ENCODE results near the gene WASL.

WASL gene

DNA sequence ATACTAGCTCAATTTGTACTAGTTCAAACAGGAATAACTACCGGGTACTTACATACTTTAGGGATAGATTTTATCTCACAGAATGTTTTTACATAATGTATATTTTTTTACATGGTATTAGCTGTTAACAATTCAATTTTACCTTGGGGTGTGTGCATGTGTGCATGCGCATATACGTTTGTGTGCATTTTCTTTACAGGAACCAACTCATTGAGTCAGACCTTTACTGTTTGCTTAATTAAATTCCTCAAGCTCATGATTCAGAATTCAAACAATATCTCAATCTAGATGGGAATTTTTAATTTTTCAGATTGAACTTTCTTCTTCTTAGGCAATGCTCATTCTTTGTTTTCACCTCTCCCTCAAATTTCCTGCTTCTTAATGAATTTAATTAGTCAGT lies 24.7 kb upstream of the WASL start:
- TF ChIP-seq, protein P1, sequence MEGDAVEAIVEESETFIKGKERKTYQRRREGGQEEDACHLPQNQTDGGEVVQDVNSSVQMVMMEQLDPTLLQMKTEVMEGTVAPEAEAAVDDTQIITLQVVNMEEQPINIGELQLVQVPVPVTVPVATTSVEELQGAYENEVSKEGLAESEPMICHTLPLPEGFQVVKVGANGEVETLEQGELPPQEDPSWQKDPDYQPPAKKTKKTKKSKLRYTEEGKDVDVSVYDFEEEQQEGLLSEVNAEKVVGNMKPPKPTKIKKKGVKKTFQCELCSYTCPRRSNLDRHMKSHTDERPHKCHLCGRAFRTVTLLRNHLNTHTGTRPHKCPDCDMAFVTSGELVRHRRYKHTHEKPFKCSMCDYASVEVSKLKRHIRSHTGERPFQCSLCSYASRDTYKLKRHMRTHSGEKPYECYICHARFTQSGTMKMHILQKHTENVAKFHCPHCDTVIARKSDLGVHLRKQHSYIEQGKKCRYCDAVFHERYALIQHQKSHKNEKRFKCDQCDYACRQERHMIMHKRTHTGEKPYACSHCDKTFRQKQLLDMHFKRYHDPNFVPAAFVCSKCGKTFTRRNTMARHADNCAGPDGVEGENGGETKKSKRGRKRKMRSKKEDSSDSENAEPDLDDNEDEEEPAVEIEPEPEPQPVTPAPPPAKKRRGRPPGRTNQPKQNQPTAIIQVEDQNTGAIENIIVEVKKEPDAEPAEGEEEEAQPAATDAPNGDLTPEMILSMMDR (IDR thresholded peaks at IDR 0.05) = no peak

DNA sequence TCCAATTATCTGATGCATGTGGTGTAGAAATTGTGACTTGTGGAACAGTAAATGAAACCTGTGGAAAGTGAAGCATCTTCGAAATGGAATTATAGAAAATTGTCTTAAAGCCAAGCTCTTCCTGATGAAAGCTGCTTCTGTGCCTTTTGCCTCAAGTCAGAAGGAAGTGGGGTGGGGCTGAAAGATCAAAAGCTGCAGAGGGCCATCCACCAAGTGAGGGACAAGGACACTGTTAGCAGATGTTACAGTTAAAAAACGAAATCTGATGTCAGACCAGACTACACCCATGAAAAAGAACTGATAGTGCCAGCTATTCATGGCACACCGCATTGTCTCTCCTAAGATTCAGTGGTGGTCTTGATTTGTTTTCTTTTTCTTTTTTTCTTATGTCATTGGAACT lies 23.8 kb upstream of the WASL start:
- TF ChIP-seq, protein P1 (IDR thresholded peaks at IDR 0.05) = no peak

DNA sequence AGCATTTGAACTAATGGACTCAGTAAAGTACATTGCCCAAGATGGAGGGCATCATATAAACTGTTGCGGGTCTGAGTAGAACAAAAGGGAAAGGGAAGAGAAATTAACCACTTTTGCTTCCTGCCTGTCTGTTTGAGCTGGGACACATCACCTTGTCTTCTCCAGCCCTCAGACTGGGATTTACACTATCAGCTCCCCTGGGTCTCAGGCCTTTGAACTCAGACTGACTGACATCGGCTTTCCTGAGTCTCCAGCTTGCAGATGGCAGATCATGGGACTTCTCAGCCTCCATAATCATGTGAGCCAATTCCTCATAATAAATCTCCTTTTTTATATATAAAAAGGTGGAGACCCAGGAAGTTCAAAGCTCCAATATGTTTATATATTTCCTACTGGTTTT lies 23.0 kb upstream of the WASL start:
- TF ChIP-seq, protein P1 (IDR thresholded peaks at IDR 0.05) = no peak

DNA sequence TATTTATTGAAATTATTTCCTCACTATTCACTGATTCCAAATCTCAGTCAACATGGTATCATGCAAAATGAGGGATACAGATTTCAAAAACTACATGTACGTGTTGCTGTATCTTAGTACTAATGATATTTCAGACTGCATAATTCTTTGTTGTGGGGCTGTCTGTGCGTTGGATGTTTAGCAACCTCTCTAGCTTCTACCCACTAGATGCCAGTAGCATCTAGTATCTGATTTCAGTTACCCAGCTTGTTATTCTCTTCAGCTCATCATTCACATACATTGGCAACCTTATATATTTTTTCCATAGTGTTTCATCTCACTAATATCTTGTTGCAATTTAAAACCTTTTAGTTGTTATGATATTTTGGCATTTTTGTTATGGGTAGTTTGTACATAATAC lies 22.5 kb upstream of the WASL start:
- TF ChIP-seq, protein P1 (IDR thresholded peaks at IDR 0.05) = no peak

DNA sequence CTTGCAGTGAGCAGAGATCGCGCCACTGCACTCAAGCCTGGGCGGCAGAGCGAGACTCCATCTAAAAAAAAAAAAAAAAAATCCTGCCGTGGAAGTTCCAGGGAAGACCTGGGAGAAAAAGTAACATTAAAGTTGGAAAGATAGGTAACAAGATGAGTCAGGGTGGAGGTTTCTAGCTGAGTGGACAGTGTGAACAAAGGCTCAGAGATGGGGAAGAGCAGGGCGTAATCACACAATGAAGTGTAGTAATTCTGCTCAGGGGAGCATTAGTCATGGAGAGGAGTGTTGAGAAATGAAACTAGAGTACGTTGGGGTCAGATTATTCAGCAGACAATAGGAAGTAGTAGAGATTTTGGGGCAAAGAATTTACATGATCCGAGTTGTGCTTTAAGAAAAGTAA lies 21.6 kb upstream of the WASL start:
- TF ChIP-seq, protein P1 (IDR thresholded peaks at IDR 0.05) = no peak

DNA sequence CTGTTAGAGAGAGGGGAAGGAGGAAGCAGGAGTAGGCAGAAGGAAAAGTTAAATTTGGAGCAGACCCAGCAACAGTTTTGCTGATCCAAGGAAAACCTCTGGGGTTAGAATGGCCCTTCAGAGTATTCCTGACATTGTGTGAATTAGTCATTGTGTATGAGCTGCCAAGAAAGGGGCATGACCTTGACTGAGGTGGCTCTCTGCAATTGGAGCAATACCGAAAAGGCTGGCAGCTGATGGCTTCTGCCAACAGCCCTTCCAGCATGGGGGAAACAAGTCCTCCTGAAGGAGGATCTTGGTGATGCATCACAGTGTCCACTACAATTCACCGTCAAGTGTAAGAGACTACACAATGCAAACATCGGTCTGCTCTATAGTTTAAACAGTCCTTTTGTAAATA lies 20.6 kb upstream of the WASL start:
- TF ChIP-seq, protein P1 (IDR thresholded peaks at IDR 0.05) = no peak

DNA sequence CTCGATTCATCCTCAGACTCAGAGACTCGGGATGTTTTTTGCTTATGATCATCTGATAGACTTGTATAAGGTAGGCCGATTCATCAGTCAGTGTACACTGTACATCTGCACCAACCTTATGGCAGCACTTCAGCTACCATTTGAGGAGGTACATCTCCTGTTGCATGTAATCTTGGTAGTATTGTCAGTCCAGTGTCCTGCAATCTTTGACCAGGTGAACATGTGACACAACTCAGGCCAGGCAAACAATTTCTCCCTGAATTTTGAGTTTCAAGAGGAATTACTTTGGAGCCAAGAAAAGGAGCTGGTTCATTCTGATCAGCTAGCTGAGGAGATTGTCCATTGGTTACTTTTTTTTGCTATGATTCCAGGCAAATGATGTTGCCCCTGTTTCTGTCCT lies 19.7 kb upstream of the WASL start:
- TF ChIP-seq, protein P1 (IDR thresholded peaks at IDR 0.05) = no peak

DNA sequence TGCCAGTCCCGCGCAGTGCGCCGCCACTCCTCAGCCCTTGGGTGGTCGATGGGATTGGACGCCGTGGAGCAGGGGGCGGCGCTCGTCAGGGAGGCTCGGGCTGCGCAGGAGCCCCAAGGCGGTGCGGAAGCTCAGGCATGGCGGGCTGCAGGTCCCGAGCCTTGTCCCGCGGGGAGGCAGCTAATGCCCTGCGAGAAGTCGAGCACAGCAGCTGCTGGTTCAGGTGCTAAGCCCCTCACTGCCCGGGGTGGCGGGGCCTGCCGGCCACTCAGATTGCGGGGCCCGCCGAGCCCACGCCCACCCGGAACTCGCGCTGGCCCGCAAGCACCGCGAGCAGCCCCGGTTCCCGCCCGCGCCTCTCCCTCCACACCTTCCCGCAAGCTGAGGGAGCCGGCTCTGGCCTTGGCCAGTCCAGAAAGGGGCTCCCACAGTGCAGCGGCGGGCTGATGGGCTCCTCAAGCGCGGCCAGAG lies 14.4 kb upstream of the WASL start:
- TF ChIP-seq, protein P1 (IDR thresholded peaks at IDR 0.05) = no peak

Data from LNCAP (cell line).